Hepatocyte (in vitro differentiated cells): ENCODE measurements around the gene PAAF1. TPM values are rescaled to one million over a fixed set of nuclear protein-coding genes. Genes with fewer than 3 reads are reported as not detected.
"Not testable (repeated sequence)": the region's sequence is repeated elsewhere in the genome, so short reads cannot be mapped to it uniquely, and the experiment has no call there.

Experiments used
- DNase-seq: peaks from one replicate; pipeline ENCODE4 v3.0.0-alpha.2; 2016; ENCODE audit warnings: low spot score
- H2AFZ ChIP-seq: fragments of 200-600 bp; sonication (generic); 2 replicates; pipeline ENCODE4 v1.6.0; 2016; ENCODE audit warnings: antibody characterized with exemption, mild to moderate bottlenecking
- H3K27ac ChIP-seq: fragments of 200-600 bp; sonication (generic); 2 replicates; pipeline ENCODE4 v1.5.1; 2016; ENCODE audit warnings: mild to moderate bottlenecking
- H3K27me3 ChIP-seq: fragments of 200-600 bp; sonication (generic); 2 replicates; pipeline ENCODE4 v1.6.1; 2016
- H3K36me3 ChIP-seq: fragments of 200-600 bp; sonication (generic); replicated peaks from 2 replicates; pipeline ENCODE4 v1.5.1; 2016; ENCODE audit warnings: low read depth; ENCODE audit not compliant: insufficient read depth
- H3K4me1 ChIP-seq: fragments of 200-600 bp; sonication (generic); 2 replicates; pipeline ENCODE4 v1.5.1; 2016; ENCODE audit warnings: mild to moderate bottlenecking, moderate library complexity; ENCODE audit not compliant: insufficient read depth
- H3K4me2 ChIP-seq: fragments of 200-600 bp; sonication (generic); 2 replicates; pipeline ENCODE4 v1.6.0; 2016
- H3K4me3 ChIP-seq: fragments of 200-600 bp; sonication (generic); 2 replicates; pipeline ENCODE4 v1.5.1; 2016; ENCODE audit warnings: mild to moderate bottlenecking
- H3K79me2 ChIP-seq: fragments of 200-600 bp; sonication (generic); 2 replicates; pipeline ENCODE4 v1.6.0; 2017; ENCODE audit warnings: mild to moderate bottlenecking
- H3K9me2 ChIP-seq: fragments of 200-600 bp; sonication (generic); replicated peaks from 2 replicates; pipeline ENCODE4 v1.6.0; 2017; ENCODE audit warnings: mild to moderate bottlenecking; ENCODE audit not compliant: insufficient read depth
- H3K9me3 ChIP-seq: fragments of 200-600 bp; sonication (generic); 2 replicates; pipeline ENCODE4 v1.5.1; 2016; ENCODE audit warnings: low read depth, mild to moderate bottlenecking
- H4K20me1 ChIP-seq: fragments of 200-600 bp; sonication (generic); 2 replicates; pipeline ENCODE4 v1.6.0; 2016; ENCODE audit warnings: mild to moderate bottlenecking; ENCODE audit not compliant: insufficient read depth, poor library complexity, severe bottlenecking
- EZH2 ChIP-seq: fragments of 200-600 bp; sonication (generic); IDR thresholded peaks from 2 replicates; pipeline ENCODE4 v1.6.1; 2016; ENCODE audit warnings: antibody characterized with exemption, mild to moderate bottlenecking, borderline replicate concordance
- EZH2phosphoT487 ChIP-seq: fragments of 200-600 bp; sonication (generic); IDR thresholded peaks from one replicate; pipeline ENCODE4 v1.6.1; 2018; ENCODE audit warnings: antibody characterized with exemption, mild to moderate bottlenecking, low read depth, moderate library complexity; ENCODE audit not compliant: unreplicated experiment, severe bottlenecking
- WGBS: methylation state at CpG from one replicate; pipeline ENCODE4 v1.1.6; 2016; ENCODE audit warnings: low lambda C conversion rate; ENCODE audit errors: missing lambda C conversion rate; 5-methylcytosine and 5-hydroxymethylcytosine counted together
- polyA plus RNA-seq: library from polyadenylated mRNA; unstranded; fragments of >200 nt; fragmentation: Nextera tagmentation; extraction: Ambion mirVana; gene quantifications from 2 replicates; pipeline ENCODE4 v1.2.1, GENCODE V29; 2016
- total RNA-seq: library from RNA; depleted of rRNA; stranded (reverse); fragments of >200 nt; gene quantifications from 2 replicates; pipeline ENCODE4 v1.2.3, GENCODE V29; 2014
- TF ChIP-seq, protein P1 (sequence below): fragments of 200-600 bp; sonication (generic); IDR thresholded peaks from 2 replicates; pipeline ENCODE4 v1.5.1; 2016; ENCODE audit warnings: antibody characterized with exemption, mild to moderate bottlenecking; ENCODE audit not compliant: poor library complexity

The PAAF1 gene
- total and polyA plus RNA-seq, 2 experiments from 2014 or later: 16.0 to 31.0 TPM

DNA sequence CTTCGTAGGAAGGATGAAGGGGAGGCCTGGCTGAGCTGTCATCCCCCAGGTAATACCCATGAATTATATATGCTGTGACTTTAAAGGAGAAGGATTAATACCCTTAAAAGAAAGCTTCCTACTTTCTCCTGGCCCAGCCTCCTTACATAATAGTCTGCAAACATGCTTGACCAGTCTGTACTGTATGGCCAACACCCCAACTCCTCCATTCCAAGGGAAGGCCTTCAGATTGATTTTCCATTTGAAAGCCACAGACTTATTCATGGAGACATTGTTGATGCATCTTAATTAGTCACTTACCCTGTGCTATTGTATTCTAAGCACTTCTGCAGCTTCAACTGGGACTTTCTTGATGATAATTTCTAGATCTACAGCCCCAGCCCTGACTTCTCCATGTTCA lies 2.0 kb downstream of the PAAF1 start:
- peaks cover 15% of the 10 kb centered on the region for H3K4me1 ChIP-seq
- TF ChIP-seq, protein P1, sequence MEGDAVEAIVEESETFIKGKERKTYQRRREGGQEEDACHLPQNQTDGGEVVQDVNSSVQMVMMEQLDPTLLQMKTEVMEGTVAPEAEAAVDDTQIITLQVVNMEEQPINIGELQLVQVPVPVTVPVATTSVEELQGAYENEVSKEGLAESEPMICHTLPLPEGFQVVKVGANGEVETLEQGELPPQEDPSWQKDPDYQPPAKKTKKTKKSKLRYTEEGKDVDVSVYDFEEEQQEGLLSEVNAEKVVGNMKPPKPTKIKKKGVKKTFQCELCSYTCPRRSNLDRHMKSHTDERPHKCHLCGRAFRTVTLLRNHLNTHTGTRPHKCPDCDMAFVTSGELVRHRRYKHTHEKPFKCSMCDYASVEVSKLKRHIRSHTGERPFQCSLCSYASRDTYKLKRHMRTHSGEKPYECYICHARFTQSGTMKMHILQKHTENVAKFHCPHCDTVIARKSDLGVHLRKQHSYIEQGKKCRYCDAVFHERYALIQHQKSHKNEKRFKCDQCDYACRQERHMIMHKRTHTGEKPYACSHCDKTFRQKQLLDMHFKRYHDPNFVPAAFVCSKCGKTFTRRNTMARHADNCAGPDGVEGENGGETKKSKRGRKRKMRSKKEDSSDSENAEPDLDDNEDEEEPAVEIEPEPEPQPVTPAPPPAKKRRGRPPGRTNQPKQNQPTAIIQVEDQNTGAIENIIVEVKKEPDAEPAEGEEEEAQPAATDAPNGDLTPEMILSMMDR: no peak
- TF ChIP-seq EZH2: no peak
- H3K27me3 ChIP-seq: no peaks in the 10 kb centered on the region
- no peak overlapping the region for H3K27ac ChIP-seq
- H3K4me2 ChIP-seq: no peak overlapping the region
- no peak overlapping the region for H3K4me3 ChIP-seq
- no peaks in the 10 kb centered on the region for H3K9me3 ChIP-seq
- no peaks in the 10 kb centered on the region for H3K9me2 ChIP-seq
- 68% methylated on average over 1 of the region's 1 CpG for WGBS
- DNase-seq: no peak
- no peak overlapping the region for H2AFZ ChIP-seq
- H4K20me1 ChIP-seq: no peaks in the 10 kb centered on the region
- H3K36me3 ChIP-seq: no peaks in the 10 kb centered on the region
- peaks cover 38% of the 10 kb centered on the region for H3K79me2 ChIP-seq

DNA sequence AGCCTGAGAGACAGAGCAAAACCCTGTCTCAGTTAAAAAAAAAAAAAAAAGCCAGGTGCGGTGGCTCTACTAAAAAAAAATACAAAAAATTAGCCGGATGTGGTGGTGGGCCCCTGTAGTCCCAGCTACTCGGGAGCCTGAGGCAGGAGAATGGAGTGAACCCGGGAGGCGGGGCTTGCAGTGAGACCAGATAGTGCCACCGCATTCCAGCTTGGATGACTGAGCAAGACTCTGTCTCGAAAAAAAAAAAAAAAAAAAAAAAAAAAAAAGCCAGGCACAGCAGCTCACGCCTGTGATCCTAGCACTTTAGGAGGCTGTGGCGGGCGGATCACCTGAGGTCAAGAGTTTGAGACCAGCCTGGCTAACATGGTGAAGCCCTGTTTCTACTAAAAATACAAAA lies 3.6 kb downstream of the PAAF1 start:
- 80% methylated on average over 10 of the region's 10 CpGs for WGBS
- not testable (repeated sequence) for H4K20me1 ChIP-seq, H3K4me1 ChIP-seq, H3K27me3 ChIP-seq, DNase-seq, H2AFZ ChIP-seq, H3K36me3 ChIP-seq, H3K4me3 ChIP-seq, H3K9me3 ChIP-seq, H3K4me2 ChIP-seq, H3K27ac ChIP-seq, H3K9me2 ChIP-seq
- peaks cover 21% of the 10 kb centered on the region for H3K79me2 ChIP-seq

DNA sequence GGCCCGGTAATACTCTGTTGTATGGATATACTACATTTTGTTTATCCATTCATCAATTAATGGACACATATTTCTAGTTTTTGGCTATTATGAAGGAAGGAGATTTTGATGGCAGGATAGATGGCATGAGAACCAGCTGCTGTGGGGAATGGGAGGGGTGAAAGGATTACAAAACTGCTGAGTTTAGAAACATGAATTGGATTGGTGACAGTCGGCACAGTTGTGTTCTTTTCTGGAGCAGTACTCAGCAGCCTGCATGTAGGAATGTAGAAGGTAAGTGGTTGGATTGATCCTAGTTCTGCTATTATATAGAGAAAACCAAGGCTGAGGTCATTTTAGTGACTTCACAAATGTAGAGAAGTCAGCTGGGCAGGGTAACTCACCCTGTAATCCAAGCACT lies 7.1 kb downstream of the PAAF1 start:
- WGBS: 96% methylated on average over 2 of the region's 2 CpGs
- no peak for DNase-seq
- Histone ChIP-seq H3K27me3 (no peaks in the 10 kb centered on the region), H3K9me2 (no peaks in the 10 kb centered on the region), H3K79me2 (no peaks in the 10 kb centered on the region), H3K4me1 (no peaks in the 10 kb centered on the region), H2AFZ (no peak overlapping the region), H3K4me3 (no peak overlapping the region), H4K20me1 (no peaks in the 10 kb centered on the region), H3K27ac (no peak overlapping the region), H3K36me3 (no peaks in the 10 kb centered on the region), H3K9me3 (no peaks in the 10 kb centered on the region), H3K4me2 (no peak overlapping the region)
- TF ChIP-seq EZH2: no peak
- TF ChIP-seq, protein P1: no peak
- no peak for TF ChIP-seq EZH2phosphoT487

DNA sequence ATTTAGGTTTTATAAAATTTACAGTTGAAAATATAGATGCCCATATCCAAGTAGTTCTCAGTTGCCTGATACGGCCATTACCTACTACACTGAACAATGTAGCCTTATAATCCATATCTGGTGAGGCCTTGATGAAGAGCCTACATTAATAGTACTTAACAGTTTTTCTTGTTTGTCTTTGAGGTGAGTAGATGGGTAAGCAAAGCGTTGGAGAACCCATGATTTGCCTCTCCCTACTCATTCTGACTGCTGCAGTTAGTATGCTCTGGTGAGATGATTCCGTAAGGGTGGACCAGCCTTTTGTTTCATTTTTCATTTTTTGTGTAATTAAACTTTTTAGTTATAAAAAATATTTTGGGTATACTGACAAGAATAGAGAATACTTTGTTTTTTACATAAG lies 11.4 kb downstream of the PAAF1 start:
- DNase-seq: no peak
- H3K4me3 ChIP-seq: no peak overlapping the region
- H2AFZ ChIP-seq: no peak overlapping the region
- H3K4me1 ChIP-seq: no peaks in the 10 kb centered on the region
- no peaks in the 10 kb centered on the region for H3K27me3 ChIP-seq
- no peak overlapping the region for H3K4me2 ChIP-seq
- peaks cover 3% of the 10 kb centered on the region for H3K36me3 ChIP-seq
- H3K9me3 ChIP-seq: no peaks in the 10 kb centered on the region
- WGBS: 91% methylated on average over 3 of the region's 3 CpGs
- H3K27ac ChIP-seq: no peak overlapping the region
- no peaks in the 10 kb centered on the region for H3K9me2 ChIP-seq
- TF ChIP-seq, protein P1: no peak
- no peaks in the 10 kb centered on the region for H3K79me2 ChIP-seq
- H4K20me1 ChIP-seq: no peaks in the 10 kb centered on the region
